Activated T-helper 17 cell treated with anti-CD3 and anti-CD28 coated beads, Interleukin-2, amount 50 U/mL, for 72 hours (primary cell): ENCODE data around the gene PMF1. TPM values are rescaled to one million over a fixed set of nuclear protein-coding genes. Genes with fewer than 3 reads are reported as not detected.
"Not testable (repeated sequence)": the region's sequence is repeated elsewhere in the genome, so short reads cannot be mapped to it uniquely, and the experiment has no call there.

Experiments
- ATAC-seq: fragments of 150-1000 bp; cut with Tn5 transposase; replicated peaks from 2 replicates; pipeline ENCODE4 v1.10.0; 2021; ENCODE audit warnings: mild to moderate bottlenecking, moderate library complexity
- H3K27ac Mint-ChIP-seq: one replicate; pipeline ENCODE4 v1.8.0; 2022; ENCODE audit warnings: mixed read lengths
- H3K27me3 Mint-ChIP-seq: one replicate; pipeline ENCODE4 v1.8.0; 2022; ENCODE audit warnings: mixed read lengths
- H3K36me3 Mint-ChIP-seq: one replicate; pipeline ENCODE4 v1.8.0; 2022; ENCODE audit warnings: low read depth, mild to moderate bottlenecking, mixed read lengths
- H3K4me1 Mint-ChIP-seq: one replicate; pipeline ENCODE4 v1.8.0; 2022; ENCODE audit warnings: mixed read lengths
- H3K4me3 Mint-ChIP-seq: one replicate; pipeline ENCODE4 v1.8.0; 2022; ENCODE audit warnings: mild to moderate bottlenecking, mixed read lengths
- H3K9me3 Mint-ChIP-seq: one replicate; pipeline ENCODE4 v1.8.0; 2022; ENCODE audit warnings: mixed read lengths
- total RNA-seq, 2 donors: library from RNA; stranded (reverse); gene quantifications; one replicate each; pipeline ENCODE4 v1.2.3, GENCODE V29; 2022

Gene PMF1
- total RNA-seq, 2 donors from 2014 or later = 85.6 to 87.3 TPM

- not testable (repeated sequence) for H3K4me3 Mint-ChIP-seq, H3K27ac Mint-ChIP-seq, ATAC-seq, H3K27me3 Mint-ChIP-seq, H3K9me3 Mint-ChIP-seq
- Mint-ChIP-seq H3K4me1 (peaks cover 12% of the 10 kb centered on the region), H3K36me3 (peaks cover 12% of the 10 kb centered on the region)
These were observed 22.5 kb upstream of the PMF1 start for GRCh38 chr1:156190265-156190664.

- peaks cover 12% of the 10 kb centered on the region for H3K36me3 Mint-ChIP-seq
- H3K27me3 Mint-ChIP-seq = no peaks in the 10 kb centered on the region
- ATAC-seq = no peak
- no peaks in the 10 kb centered on the region for H3K9me3 Mint-ChIP-seq
- H3K4me3 Mint-ChIP-seq = peak overlapping the region; percentile 17
- H3K27ac Mint-ChIP-seq = no peak overlapping the region
- peaks cover 22% of the 10 kb centered on the region for H3K4me1 Mint-ChIP-seq
These were observed 21.4 kb upstream of the PMF1 start for GRCh38 chr1:156191292-156191964.

GRCh38 chr1:156193208-156193487 lies 19.7 kb upstream of the PMF1 start:
- peaks cover 12% of the 10 kb centered on the region for H3K36me3 Mint-ChIP-seq
- no peak overlapping the region for H3K4me3 Mint-ChIP-seq
- peaks cover 31% of the 10 kb centered on the region for H3K4me1 Mint-ChIP-seq
- H3K9me3 Mint-ChIP-seq = no peaks in the 10 kb centered on the region
- H3K27me3 Mint-ChIP-seq = no peaks in the 10 kb centered on the region
- H3K27ac Mint-ChIP-seq = peak overlapping the region; percentile 96
- no peak for ATAC-seq

GRCh38 chr1:156193488-156194299 lies 19.1 kb upstream of the PMF1 start, which contains the start of gene SLC25A44:
Gene SLC25A44 (plus strand): TSS chr1:156194104. CDS start chr1:156199848, 5,744 bp downstream.
- H3K9me3 Mint-ChIP-seq = no peaks in the 10 kb centered on the region
- H3K4me1 Mint-ChIP-seq = peaks cover 36% of the 10 kb centered on the region
- peaks cover 12% of the 10 kb centered on the region for H3K36me3 Mint-ChIP-seq
- H3K27me3 Mint-ChIP-seq = no peaks in the 10 kb centered on the region
- H3K27ac Mint-ChIP-seq = peak within 1 kb of the TSS; percentile 96
- no peak within 1 kb of the TSS for H3K4me3 Mint-ChIP-seq
- ATAC-seq = peak; percentile 95

- no peak for ATAC-seq
- no peaks in the 10 kb centered on the region for H3K27me3 Mint-ChIP-seq
These were observed 18.5 kb upstream of the PMF1 start for GRCh38 chr1:156194300-156194652.

GRCh38 chr1:156195853-156196252 lies 17.0 kb upstream of the PMF1 start:
- no peak for ATAC-seq
- Mint-ChIP-seq H3K9me3 (no peaks in the 10 kb centered on the region), H3K36me3 (peaks cover 12% of the 10 kb centered on the region), H3K27ac (peak overlapping the region; percentile 36), H3K27me3 (no peaks in the 10 kb centered on the region), H3K4me1 (peaks cover 55% of the 10 kb centered on the region), H3K4me3 (no peak overlapping the region)

More at GRCh38 chr1:156194300-156194652, 18.5 kb upstream of the PMF1 start:
- H3K4me1 Mint-ChIP-seq = peaks cover 41% of the 10 kb centered on the region
- peaks cover 12% of the 10 kb centered on the region for H3K36me3 Mint-ChIP-seq
- no peaks in the 10 kb centered on the region for H3K9me3 Mint-ChIP-seq
- no peak overlapping the region for H3K4me3 Mint-ChIP-seq
- H3K27ac Mint-ChIP-seq = peak overlapping the region; percentile 96

- Mint-ChIP-seq H3K9me3 (no peaks in the 10 kb centered on the region), H3K4me3 (no peak overlapping the region), H3K36me3 (peaks cover 12% of the 10 kb centered on the region), H3K4me1 (peaks cover 53% of the 10 kb centered on the region), H3K27ac (peak overlapping the region; percentile 36), H3K27me3 (no peaks in the 10 kb centered on the region)
- no peak for ATAC-seq
These were observed 16.4 kb upstream of the PMF1 start for GRCh38 chr1:156196445-156196844.

GRCh38 chr1:156198831-156199349 lies 13.9 kb upstream of the PMF1 start:
- H3K27ac Mint-ChIP-seq = peak overlapping the region; percentile 97
- no peak overlapping the region for H3K4me3 Mint-ChIP-seq
- peaks cover 8% of the 10 kb centered on the region for H3K36me3 Mint-ChIP-seq
- no peaks in the 10 kb centered on the region for H3K27me3 Mint-ChIP-seq
- peak; percentile 92 for ATAC-seq
- H3K4me1 Mint-ChIP-seq = peaks cover 48% of the 10 kb centered on the region
- H3K9me3 Mint-ChIP-seq = no peaks in the 10 kb centered on the region

- Mint-ChIP-seq H3K36me3 (no peaks in the 10 kb centered on the region), H3K27me3 (no peaks in the 10 kb centered on the region), H3K4me1 (peaks cover 42% of the 10 kb centered on the region), H3K9me3 (no peaks in the 10 kb centered on the region), H3K27ac (peak overlapping the region; percentile 97), H3K4me3 (no peak overlapping the region)
- peak; percentile 37 for ATAC-seq
These were observed 12.8 kb upstream of the PMF1 start for GRCh38 chr1:156200044-156200443.

- Mint-ChIP-seq H3K27ac (no peak overlapping the region), H3K36me3 (peaks cover 20% of the 10 kb centered on the region), H3K4me1 (peaks cover 23% of the 10 kb centered on the region), H3K9me3 (no peaks in the 10 kb centered on the region), H3K27me3 (no peaks in the 10 kb centered on the region), H3K4me3 (no peak overlapping the region)
- no peak for ATAC-seq
These were observed 9.5 kb upstream of the PMF1 start for GRCh38 chr1:156203331-156203730.

- no peak overlapping the region for H3K27ac Mint-ChIP-seq
These were observed 8.1 kb upstream of the PMF1 start for GRCh38 chr1:156204686-156205085.

GRCh38 chr1:156211243-156211642 lies 1.6 kb upstream of the PMF1 start:
- no peak for ATAC-seq
- Mint-ChIP-seq H3K36me3 (peaks cover 96% of the 10 kb centered on the region), H3K9me3 (no peaks in the 10 kb centered on the region), H3K27ac (peak overlapping the region; percentile 0), H3K4me3 (peak overlapping the region; percentile 84), H3K27me3 (no peaks in the 10 kb centered on the region), H3K4me1 (peaks cover 6% of the 10 kb centered on the region)

More at GRCh38 chr1:156204686-156205085, 8.1 kb upstream of the PMF1 start:
- H3K4me3 Mint-ChIP-seq = no peak overlapping the region
- H3K9me3 Mint-ChIP-seq = no peaks in the 10 kb centered on the region
- no peaks in the 10 kb centered on the region for H3K27me3 Mint-ChIP-seq
- H3K36me3 Mint-ChIP-seq = peaks cover 34% of the 10 kb centered on the region
- peaks cover 9% of the 10 kb centered on the region for H3K4me1 Mint-ChIP-seq
- ATAC-seq = no peak

- Mint-ChIP-seq H3K36me3 (peaks cover 91% of the 10 kb centered on the region), H3K27me3 (no peaks in the 10 kb centered on the region), H3K27ac (peak overlapping the region; percentile 92), H3K9me3 (no peaks in the 10 kb centered on the region), H3K4me1 (peaks cover 6% of the 10 kb centered on the region), H3K4me3 (peak overlapping the region; percentile 84)
- ATAC-seq = no peak
These were observed 677 bp upstream of the PMF1 start for GRCh38 chr1:156212130-156212529.

- Mint-ChIP-seq H3K27ac (peak overlapping the region; percentile 92), H3K36me3 (peaks cover 90% of the 10 kb centered on the region)
These were observed 798 bp downstream of the PMF1 start for GRCh38 chr1:156213644-156213966.

More at GRCh38 chr1:156213644-156213966, 798 bp downstream of the PMF1 start:
- H3K4me1 Mint-ChIP-seq = peaks cover 14% of the 10 kb centered on the region
- no peak for ATAC-seq
- H3K27me3 Mint-ChIP-seq = no peaks in the 10 kb centered on the region
- H3K9me3 Mint-ChIP-seq = no peaks in the 10 kb centered on the region
- H3K4me3 Mint-ChIP-seq = peak overlapping the region; percentile 84
